Adrenal gland (tissue), 12 donors: ENCODE measurements around the gene KIAA1614. TPM values are rescaled to one million over a fixed set of nuclear protein-coding genes. Genes with fewer than 3 reads are reported as not detected.

ENCODE experiments used
- DNase-seq, 7 donors: peaks; one replicate each; pipeline ENCODE4 v3.0.0-alpha.2; 2019 to 2020
- H3K27ac ChIP-seq, 5 donors: fragments of 200-600 bp; sonication (generic) in 4 of 5; 1 replicate in 3 of 5; 2 replicates in 2 of 5; pipeline versions ENCODE4 v1.5.1 to v1.8.0; 2016 to 2020; ENCODE audit warnings: mild to moderate bottlenecking in 1 of 5
- H3K27me3 ChIP-seq: fragments of 200-600 bp; 2 replicates; pipeline ENCODE4 v1.8.0; 2021
- H3K36me3 ChIP-seq, 2 donors: fragments of 200-600 bp; replicated peaks in 1 of 2; 1 replicate in 1 of 2; 2 replicates in 1 of 2; pipeline versions ENCODE4 v1.5.1 to v1.8.0; 2018 to 2022
- H3K4me1 ChIP-seq, 2 donors: fragments of 200-600 bp; replicated peaks in 1 of 2; 1 replicate in 1 of 2; 2 replicates in 1 of 2; pipeline versions ENCODE4 v1.5.1 to v1.8.0; 2018 to 2021
- H3K4me3 ChIP-seq, 4 donors: fragments of 200-600 bp; sonication (generic) in 3 of 4; one replicate each; pipeline ENCODE4 v1.5.1; 2016 to 2018
- H3K9me3 ChIP-seq, 3 donors: fragments of 200-600 bp; sonication (generic) in 1 of 3; replicated peaks in 1 of 3; 1 replicate in 2 of 3; 2 replicates in 1 of 3; pipeline versions ENCODE4 v1.5.1 to v1.8.0; 2016 to 2021
- CTCF ChIP-seq, 6 experiments: fragments of 450-650 bp in 4 of 6; fragments of 200-600 bp in 2 of 6; sonication (generic) in 1 of 6; IDR thresholded peaks; 1 replicate in 5 of 6; 2 replicates in 1 of 6; pipeline versions ENCODE4 v1.5.1 to v1.8.0; 2016 to 2021; ENCODE audit warnings: antibody characterized with exemption in 6 of 6, mild to moderate bottlenecking in 2 of 6, moderate library complexity in 1 of 6
- POLR2A ChIP-seq, 2 donors: fragments of 450-650 bp; IDR thresholded peaks; one replicate each; pipeline ENCODE4 v1.6.1; 2017; ENCODE audit warnings: antibody characterized with exemption in 2 of 2, mild to moderate bottlenecking in 2 of 2, moderate library complexity in 1 of 2
- WGBS, 4 donors: extraction: QIAGEN DNeasy Blood & Tissue Kit in 2 of 4; methylation state at CpG; one replicate each; pipeline versions ENCODE4 v1.1.5 to v1.1.7; 2013 to 2017; 5-methylcytosine and 5-hydroxymethylcytosine counted together
- intact Hi-C, 2 donors: fragments of 100-400 bp; cut with DNase I; formaldehyde crosslinking; loops; one replicate each; pipeline versions ENCODE4 v1.14.1 to v1.15.0; 2022 to 2023
- polyA plus RNA-seq, 3 donors: library from polyadenylated mRNA; stranded (reverse); fragments of 200-250 nt in 2 of 3; fragments of 350-450 nt in 1 of 3; fragmentation: Illumina TruSeq in 1 of 3; extraction: RNeasy Lipid Tissue Mini Kit (QIAGEN cat#74804) in 1 of 3; gene quantifications; one replicate each; pipeline ENCODE4 v1.2.3, GENCODE V29; 2013 to 2014
- total RNA-seq, 9 donors: library from RNA; depleted of rRNA in 4 of 9; stranded (reverse); fragments of >200 nt in 4 of 9; fragments of 120-200 nt in 1 of 9; fragmentation: NEBNext Ultra II Directional in 1 of 9; extraction: Animal tissue kit (Norgen Biotek cat#: 25700) in 1 of 9; gene quantifications; one replicate each; pipeline versions ENCODE4 v1.1.0 to v1.2.4, GENCODE V29; 2013 to 2023
- donor health status: healthy with polysubstance abuse.
- donor health status: Bipolar disorder and iron deficiency.
- donor health status: DM: yes; HTN: yes; CAD: no.
- donor health status: DM: no; HTN: no; CAD: no.
- donor health status: DM: no; HTN: no; CAD: no.
- donor health status: DM: yes; HTN: yes; CAD: no.

KIAA1614 gene
- total and polyA plus RNA-seq, 12 donors: 0.18 to 6.9 (median 1.2) TPM

DNA sequence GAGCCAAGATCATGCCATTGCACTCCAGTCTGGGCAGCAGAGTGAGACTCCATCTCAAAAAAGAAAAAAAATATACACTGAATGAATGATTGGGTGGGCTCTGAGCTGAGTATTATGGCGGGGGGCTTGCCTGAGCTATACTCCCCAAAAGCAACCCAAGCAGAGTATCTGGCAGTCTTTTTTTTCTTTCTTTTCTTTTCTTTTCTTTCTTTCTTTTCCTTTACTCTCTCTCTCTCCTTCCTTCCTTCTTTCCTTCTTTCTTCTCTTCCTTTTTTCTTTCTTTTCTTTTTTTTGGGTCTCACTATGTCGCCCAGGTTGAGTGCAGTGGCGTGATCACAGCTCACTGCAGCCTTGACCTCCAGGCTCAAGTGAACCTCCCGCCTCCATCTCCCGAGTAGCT is 27.7 kb downstream of the KIAA1614 start:
- intact Hi-C loops: no loop called here
- Histone ChIP-seq H3K27me3 (no peaks in the 10 kb centered on the region), H3K9me3 (no peaks in the 10 kb centered on the region), H3K4me1 (no peaks in the 10 kb centered on the region), H3K27ac (no peak overlapping the region), H3K36me3 (peaks cover 0 to 7% of the 10 kb centered on the region in 2 donors), H3K4me3 (no peak overlapping the region)
- 84 to 91% (median 87%) methylated on average over 5 of the region's 5 CpGs for WGBS, 4 donors
- DNase-seq: no peak
- TF ChIP-seq POLR2A (IDR thresholded peaks at IDR 0.05) (no peak), CTCF (IDR thresholded peaks at IDR 0.05) (no peak)

DNA sequence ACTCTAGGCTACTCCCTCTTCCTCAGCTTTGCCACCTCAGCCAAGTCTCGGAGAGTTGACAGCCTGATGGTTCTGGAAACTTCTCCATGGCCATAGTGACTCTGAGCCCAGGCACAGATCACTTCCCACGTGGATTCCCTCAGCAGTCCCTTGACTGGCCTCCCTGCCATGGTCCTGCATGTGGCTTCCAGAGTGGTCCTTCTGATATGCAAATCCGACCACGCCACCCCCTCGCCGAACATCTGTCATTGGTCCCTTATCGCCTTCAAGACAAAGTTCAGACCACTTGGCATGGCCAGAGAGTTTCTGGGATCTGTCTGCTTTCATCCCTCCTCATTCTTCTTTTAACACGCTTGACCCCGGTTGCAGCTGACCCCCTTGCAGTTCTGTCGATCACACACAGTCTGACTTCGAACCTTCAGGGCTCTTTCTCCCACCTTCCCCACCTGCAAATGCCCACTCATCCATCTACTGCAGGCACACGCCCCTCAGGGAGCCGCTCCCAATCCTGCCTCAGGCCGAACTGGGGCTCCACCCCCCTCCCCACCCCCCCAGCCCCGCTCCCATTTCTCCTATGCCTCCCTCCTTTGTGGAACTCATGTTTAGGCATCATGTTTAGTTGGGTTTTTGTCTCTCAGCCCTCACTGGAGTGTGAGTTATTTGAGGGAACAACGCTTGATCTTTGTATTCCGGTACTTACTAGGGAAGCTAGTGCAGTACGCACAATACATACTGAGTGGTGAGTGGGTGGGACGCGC is 29.0 kb downstream of the KIAA1614 start:
- intact Hi-C loops: no loop called here

DNA sequence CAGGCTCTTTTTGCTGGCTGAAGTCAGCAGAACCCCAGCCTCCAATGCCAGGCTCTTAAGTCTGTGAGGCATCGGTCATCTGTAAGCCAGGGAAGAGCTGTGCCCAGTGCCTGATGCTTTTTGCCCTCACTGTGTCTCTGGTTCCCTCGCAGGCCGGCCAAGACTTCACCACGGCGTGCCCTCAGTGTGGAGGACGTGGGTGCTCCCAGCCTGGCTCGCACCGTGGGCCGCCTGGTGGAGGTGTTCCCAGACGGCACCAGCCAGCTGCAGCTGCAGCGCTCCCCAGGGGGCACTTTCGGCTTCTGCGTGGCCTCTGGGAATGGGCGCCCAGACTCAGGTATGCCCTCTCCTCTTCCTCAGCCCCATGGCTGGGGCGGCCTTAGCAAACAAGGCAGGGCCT is 32.5 kb downstream of the KIAA1614 start:
- Histone ChIP-seq H3K36me3 (peaks cover 0 to 4% of the 10 kb centered on the region in 2 donors), H3K9me3 (no peaks in the 10 kb centered on the region), H3K27ac (no peak overlapping the region), H3K4me1 (no peaks in the 10 kb centered on the region), H3K27me3 (no peaks in the 10 kb centered on the region), H3K4me3 (no peak overlapping the region)
- no peak for DNase-seq
- intact Hi-C loops: no loop called here
- TF ChIP-seq POLR2A (IDR thresholded peaks at IDR 0.05) (no peak), CTCF (IDR thresholded peaks at IDR 0.05) (no peak)
- 95 to 98% (median 96%) methylated on average over 5 to 15 of the region's 15 CpGs for WGBS, 4 donors

More for the DNA sequence above, 29.0 kb downstream of the KIAA1614 start:
- no peak for TF ChIP-seq CTCF (IDR thresholded peaks at IDR 0.05)
- TF ChIP-seq POLR2A (IDR thresholded peaks at IDR 0.05): no peak
- Histone ChIP-seq H3K4me3 (no peak overlapping the region), H3K4me1 (no peaks in the 10 kb centered on the region), H3K27me3 (no peaks in the 10 kb centered on the region), H3K9me3 (no peaks in the 10 kb centered on the region), H3K36me3 (peaks cover 0 to 9% of the 10 kb centered on the region in 2 donors), H3K27ac (no peak overlapping the region)
- WGBS, 4 donors: 86 to 89% (median 87%) methylated on average over 20 of the region's 20 CpGs
- no peak for DNase-seq

DNA sequence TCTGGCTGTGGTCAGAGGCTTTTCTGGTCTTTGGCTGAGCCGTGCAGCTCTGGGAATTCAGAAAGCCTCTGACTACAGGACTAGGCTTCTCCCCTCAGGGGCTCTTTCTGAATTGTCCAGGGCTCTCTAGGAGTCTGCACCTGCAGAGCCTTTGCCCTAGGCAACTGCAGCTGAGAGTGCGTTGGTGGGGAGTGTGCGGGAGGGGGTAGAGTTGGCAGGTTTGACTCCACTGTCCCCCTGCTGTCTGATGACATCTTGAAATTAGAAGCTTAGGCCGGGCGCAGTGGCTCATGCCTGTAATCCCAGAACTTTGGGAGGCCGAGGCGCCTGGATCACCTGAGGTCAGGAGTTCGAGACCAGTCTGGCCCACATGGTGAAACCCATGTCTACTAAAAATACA is 32.9 kb downstream of the KIAA1614 start:
- Histone ChIP-seq H3K4me3 (no peak overlapping the region), H3K27ac (no peak overlapping the region), H3K27me3 (no peaks in the 10 kb centered on the region), H3K9me3 (no peaks in the 10 kb centered on the region), H3K4me1 (no peaks in the 10 kb centered on the region), H3K36me3 (peaks cover 0 to 4% of the 10 kb centered on the region in 2 donors)
- TF ChIP-seq CTCF (IDR thresholded peaks at IDR 0.05): no peak
- no peak for TF ChIP-seq POLR2A (IDR thresholded peaks at IDR 0.05)
- 86 to 96% (median 90%) methylated on average over 3 to 8 of the region's 8 CpGs for WGBS, 4 donors
- no peak for DNase-seq
- intact Hi-C loops: no loop called here
